ENCODE results near the gene PRR36.

- TF ChIP-seq CTCF (conservative IDR thresholded peaks at IDR 0.05; ENCODE audit: low read depth, low read length), result no peak
- TF ChIP-seq EZH2 (IDR thresholded peaks at IDR 0.05; ENCODE audit: borderline replicate concordance, low read depth, low read length, poor library complexity, severe bottlenecking), result no peak
Observed at GRCh38 chr19:7900931-7901330, 26.7 kb upstream of the PRR36 start.

Data from A673 (cell line).